GM21360 (cell line): ENCODE measurements around the gene KCNIP4.
A peak's percentile ranks its signal among the peaks of the same experiment; 100 is the strongest.

Source experiments
- ATAC-seq: cut with Tn5 transposase; IDR thresholded peaks from one replicate; pipeline ENCODE4 v1.9.1; 2021; ENCODE audit warnings: mild to moderate bottlenecking, moderate library complexity; ENCODE audit not compliant: unreplicated experiment

The KCNIP4 gene

DNA sequence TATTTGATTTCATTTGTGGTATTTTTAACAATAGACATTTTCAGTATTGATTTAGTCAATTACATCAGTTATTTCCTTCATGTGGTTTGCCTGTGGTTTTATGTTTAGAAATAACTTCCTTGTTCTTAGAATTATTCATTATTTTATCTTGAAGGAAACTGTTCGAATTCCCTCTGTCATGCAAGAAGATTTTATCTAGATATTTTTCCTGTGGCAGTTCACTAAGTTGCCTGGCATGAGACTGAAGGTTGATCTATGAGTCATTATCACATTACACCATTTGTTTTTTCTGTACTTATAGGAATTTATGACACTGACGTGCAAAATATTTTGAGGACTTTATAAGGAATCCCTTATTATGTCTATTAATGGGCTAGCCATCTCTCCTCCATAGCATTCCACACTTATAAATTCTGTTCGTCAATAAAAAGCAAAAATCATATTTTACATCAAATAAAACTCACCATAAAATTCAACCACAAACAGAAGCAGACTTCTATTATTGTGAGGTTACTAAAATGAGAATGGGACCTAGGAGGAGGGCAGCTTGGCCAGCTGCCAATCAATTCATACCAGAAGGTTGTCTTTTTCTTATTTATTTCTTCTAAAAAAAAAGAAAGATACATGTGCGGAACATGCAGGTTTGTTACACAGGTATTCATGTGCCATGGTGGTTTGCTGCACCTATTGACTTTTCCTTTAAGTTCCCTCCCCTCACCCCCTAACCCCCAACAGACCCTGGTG is 179.0 kb downstream of the KCNIP4 start:
- no peak for ATAC-seq

DNA sequence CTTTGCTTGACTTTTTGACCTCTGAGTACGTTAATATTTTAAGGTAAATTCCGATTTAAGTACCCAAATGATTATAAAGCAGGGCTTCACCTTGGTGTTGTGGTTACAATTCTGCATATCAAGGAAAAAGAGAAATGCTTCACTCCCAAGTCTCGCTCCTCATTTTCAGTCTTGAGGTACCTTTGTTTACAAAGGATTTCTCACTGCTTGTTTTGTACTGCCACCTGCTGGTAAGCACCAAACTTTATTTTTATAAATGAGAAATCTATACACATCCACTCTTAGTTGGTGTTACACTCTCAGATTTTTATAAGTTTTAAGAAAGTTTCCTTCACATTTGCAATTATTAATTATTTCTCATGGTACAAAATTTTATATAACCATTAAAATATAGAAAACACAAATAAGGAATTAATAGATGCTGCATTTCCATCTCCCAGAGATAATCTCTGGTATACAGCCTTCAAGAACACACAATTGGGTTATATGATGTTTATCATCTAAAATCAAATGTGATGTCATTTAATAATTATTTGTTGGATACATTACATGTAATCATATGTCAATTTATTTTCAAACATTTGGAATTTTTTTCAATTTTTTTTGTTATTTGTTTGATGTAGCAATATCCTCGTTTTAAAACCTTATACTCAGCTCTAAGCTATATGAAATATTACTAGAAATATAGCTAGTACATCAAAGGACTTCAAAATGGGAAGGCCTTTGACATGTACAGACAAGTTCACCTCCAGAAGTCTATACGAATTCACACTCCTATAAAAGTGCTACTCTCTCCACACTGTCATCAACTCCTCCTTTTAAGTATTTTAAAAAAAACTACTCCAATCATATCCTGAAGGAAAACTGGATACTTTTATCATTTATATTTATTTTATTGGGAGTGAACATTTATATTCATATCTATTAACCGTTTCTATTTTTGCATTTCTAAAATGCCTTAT is 179.9 kb downstream of the KCNIP4 start:
- peak; percentile 54 for ATAC-seq

DNA sequence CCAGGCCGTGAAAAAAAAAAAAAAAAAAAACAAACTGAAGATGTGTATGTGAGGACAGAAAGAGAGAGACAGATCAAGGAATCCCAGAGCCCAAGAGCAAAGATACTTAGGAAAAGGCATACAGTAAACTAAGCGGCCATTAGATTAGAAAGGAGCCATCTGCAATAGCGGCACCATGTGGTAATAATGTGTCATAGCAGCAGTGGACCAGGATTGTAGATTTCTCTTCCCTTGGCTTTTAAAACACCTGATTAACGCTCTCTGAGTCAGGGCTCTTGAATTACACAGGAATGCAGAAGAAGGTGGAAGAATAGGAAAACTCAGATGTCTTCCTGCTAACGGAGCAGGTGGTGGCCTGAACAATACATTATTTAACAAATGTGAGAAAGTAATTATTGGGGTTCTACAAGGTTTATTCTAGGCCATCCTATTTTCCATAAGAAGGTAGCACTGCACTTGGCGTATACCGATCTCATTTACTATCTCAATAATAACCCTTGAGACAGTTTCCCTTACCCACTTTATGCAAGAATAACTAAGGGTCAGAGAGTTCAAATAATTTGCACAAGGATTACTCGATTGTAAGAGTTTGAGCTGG is 182.7 kb downstream of the KCNIP4 start:
- ATAC-seq: peak; percentile 71

DNA sequence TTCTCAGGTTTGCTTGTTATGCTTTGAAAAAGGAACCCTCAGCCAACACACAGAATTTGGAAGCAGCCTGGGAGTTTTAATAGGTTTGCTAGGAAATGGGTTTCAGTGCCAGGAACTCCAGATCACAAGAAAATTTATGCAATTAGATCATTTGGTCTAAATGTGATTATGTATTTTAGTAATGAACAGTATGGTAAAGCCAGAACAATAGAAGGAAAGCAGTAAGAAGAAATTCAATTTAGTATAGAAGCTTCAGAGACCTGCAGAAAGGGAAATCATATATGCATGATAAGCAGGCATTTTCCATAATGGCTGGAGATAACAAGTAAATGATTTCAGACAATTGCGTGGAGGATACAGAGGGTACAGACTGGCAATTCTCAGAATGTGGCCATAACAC is 184.7 kb downstream of the KCNIP4 start:
- no peak for ATAC-seq

DNA sequence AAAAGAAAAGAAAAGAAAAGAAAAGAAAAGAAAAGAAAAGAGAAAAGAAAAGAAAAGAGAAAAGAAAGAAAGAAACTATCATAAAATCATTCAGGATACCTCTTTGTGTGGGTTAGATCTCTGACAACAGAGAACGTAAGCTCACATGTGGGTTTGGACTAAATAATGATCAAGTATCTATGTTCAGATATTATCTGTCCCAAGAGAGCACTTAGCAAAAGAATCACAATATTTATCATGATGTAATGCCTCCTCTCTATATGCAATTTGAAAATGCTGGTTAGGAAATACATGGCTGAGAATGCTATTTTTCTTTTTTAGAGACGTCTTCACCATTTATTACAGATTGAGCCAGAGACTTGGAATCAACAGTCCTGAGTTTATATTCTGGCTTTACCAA is 191.3 kb downstream of the KCNIP4 start:
- no peak for ATAC-seq

DNA sequence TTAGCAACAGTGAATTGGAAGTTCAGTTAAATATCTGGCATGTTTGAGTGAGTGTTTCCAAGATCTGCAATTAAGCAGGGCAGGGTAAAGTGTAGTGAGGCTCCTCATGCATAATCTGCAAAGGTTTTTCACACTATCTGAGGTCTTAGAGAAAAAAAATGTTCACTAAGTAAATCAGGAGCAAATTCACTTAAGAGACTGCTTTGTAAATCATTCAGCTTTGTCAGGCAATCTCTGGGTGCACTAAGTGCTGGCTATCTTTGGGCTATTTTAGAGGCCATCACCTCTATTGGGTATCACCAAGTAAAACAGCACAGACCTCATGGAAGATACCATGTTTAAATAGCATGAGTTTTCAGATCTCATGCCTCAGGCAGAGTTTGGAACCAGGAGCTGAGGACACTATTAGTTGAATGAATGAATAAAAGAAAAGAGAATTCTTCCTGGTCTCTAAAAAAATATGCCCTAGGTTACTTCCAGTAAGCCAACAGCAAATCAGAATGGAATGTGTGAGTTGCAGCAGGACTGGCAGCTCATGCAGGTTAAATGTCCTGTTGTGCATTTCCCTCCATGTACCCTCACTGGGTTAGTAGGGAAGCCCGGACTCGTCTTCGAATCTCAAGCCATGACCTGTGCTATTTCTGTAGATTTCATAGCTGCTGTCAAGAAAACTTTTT is 195.3 kb downstream of the KCNIP4 start:
- ATAC-seq: no peak

DNA sequence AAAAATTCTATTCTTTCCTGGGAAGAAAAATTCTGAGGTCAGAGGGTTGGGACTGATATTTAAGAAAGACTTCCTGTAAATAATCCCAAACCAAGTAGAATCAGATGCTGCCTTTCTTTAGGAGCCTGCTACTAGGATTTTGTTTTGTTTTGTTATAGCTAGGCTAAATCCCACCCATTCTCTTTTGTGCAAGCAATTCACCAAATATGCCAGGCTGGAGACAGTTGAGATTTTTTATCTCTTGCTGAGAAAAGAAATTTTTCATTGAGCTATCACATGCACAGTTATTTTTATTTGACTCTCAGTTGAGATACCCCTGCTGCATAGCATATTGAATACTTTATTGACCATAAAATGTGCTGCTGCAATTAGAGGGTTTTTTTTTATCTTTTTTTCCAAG is 196.0 kb downstream of the KCNIP4 start:
- no peak for ATAC-seq

DNA sequence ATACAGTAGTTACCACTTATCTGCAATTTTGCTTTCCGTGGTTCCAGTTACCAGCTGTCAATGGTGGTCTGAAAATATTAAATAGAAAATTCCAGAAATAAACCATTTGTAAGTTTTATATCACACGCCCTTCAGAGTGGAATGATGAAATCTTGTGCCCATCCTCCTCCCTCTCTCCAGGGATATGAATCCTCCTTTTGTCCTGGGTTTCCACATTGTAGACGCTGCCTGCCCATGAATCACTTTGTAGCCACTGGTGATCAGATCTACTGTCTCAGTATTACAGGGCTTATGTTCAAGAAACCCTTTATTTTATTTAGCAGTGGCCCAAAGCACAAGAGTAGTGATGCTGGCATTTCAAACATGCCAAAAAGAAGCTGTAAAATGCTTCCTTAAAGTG is 198.6 kb downstream of the KCNIP4 start:
- ATAC-seq: no peak

DNA sequence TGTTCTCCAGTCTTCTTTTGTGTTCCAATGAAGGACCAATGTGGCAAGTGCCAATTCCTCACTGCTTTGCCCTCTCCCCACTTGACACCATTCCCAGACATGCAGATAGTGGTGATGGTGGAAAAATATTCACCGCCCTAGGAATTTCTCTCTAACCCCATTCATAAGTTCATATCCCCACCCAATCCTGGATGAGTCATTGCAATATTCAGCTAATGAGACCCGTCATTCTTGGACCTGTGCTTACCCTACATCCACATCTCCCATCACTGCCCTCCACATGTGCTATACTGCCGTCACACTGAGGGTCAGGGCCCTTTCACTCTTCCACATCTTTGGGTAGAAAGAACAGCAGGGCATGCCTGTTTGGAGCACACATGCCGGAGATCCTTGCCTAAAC is 199.2 kb downstream of the KCNIP4 start:
- no peak for ATAC-seq

DNA sequence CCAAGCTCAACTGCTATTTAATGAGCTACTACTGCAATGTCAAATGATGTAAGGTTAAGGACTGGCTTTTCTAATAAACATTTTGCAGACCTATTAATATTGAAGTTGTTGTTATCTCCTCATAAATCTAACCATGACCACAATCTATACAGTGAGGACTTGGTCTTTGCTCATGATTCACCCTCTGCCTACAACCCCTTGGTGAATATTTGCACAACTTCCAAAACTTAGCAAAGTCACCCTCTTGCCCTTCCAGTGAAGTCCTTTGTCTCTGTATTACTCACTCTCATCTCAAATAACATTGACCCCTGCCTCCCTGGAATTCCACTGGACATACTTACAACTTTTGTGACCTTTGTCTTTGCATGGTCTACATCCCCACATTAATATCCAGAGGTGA is 204.5 kb downstream of the KCNIP4 start:
- ATAC-seq: no peak

DNA sequence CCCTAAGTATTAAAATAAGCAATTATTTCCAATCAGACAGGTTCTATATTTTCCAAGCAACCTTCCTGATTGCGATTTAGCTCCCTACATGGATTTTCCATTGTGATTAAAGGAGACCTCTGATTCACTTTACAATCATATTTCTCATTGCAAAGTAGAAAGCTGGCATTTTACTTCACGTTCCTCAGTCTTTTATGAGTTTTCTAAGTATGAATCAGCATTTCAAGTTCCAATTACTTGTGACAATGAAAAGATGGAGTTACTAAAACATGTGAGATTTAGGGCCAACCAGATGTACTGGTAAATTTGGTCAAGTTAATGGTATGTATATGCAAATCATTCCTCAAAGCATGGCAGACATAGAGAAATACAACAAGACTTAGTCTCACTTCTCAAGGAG is 206.2 kb downstream of the KCNIP4 start:
- ATAC-seq: no peak

DNA sequence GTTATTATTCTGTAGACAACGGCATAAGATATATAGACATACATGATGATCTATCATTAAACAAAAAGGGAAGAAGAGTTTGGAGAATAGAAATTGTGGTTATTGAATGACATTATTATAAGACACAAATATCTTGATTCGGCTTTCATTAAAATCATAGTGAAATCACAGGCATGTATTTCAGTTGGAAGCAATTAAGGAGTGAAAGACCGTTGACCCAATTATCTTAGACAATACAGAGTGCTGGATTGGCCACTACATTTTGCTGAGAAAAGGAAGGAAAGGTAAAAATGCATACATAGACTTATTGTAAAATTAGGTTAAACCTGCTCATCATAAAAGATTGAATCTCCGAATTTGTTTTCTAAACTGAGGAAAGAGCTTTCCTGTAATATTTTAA is 209.8 kb downstream of the KCNIP4 start:
- ATAC-seq: no peak

DNA sequence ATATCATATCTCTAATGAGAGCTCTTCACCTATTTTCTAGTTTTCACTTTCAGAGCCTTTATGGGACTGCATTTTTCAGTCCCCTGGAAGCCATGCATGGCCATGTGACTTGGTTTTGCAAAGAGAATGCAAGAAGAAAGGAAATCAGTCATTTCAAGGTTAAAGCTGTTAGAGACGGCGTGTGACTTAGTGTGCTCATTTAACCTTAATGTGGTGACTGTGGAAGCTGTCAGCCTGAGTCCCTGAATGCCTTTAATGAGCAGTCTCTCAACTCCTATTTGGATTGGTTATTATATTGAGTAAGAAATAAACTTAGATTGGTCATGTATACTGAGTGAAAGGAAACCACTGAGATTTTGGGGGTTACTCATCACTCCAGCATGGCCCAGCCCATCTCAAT is 212.7 kb downstream of the KCNIP4 start:
- ATAC-seq: no peak

DNA sequence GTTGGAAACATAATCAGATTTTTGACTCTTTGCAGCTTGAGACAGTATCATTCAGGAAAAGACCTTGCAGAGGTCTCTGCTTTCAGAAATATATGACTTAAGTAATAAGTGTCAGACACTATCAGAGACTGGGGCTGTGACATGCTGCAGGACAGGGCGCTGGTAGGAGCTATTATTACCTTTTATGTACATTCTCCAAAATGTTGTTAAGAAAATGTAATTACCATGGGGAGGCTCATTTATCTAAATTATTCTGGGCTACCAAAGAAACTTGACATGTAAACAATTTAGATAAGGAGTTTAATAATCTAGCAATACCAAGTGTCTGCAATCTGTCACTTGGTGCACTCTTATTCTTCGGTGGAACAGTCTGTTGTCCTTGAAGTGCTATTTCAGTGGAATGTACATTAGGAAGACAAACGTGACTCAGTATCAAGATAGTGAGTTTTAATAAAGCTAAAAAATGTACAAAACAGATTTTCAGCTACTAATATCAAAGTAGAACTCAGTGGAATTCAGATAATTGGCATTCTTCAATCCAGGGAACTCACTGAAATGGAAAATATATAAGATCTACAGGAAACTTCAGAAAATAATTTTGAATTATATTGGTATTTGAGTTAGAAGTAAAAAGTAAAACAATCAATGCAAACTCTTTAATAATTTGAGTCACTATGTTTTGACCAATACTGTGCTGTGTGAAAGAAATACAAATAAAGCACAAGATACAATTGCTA is 214.5 kb downstream of the KCNIP4 start:
- no peak for ATAC-seq

DNA sequence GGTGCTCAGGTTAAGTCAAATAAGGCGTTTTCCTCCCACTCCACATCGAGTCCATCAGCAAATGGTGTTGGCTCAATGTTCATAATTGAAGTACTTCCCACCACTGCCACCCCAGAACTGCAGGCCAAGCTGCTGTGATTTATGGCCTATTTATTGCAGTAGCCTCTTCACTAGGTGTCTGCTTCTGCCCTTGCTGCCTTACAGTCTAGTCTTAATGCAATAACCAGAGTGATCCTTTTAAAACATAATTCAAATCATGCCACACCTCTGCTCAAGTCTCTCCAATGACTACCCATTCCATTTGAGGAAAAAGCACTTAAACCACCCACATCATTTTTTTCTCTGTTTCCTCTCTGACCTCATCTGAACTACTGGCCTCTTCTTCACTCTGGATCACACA is 220.3 kb downstream of the KCNIP4 start:
- ATAC-seq: no peak

DNA sequence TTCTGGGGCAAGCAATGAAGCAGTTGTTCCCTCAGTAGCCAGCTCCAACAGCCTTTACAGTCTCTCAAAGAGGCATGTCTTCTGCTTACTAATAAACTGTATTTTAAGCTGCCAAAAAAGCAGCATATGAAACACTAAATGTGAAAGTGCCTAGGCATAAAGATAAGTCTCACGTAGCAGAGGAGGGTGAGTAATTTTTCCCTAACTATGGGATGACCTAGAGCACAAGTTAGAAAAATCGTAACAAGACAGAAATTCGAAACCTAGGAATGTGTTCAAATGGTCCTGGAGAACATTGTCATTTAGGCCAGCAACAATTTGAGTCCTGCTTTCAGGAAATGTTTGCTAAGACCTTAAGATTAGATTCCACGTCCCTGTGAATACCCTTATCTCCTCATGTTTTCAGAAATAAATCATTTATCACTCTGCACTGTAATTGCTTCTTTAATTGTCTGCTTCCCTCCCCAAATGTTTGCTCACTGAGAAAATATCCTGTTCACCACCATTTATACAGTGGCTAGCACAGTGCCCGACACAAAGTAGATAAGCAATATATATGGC is 222.2 kb downstream of the KCNIP4 start:
- no peak for ATAC-seq

DNA sequence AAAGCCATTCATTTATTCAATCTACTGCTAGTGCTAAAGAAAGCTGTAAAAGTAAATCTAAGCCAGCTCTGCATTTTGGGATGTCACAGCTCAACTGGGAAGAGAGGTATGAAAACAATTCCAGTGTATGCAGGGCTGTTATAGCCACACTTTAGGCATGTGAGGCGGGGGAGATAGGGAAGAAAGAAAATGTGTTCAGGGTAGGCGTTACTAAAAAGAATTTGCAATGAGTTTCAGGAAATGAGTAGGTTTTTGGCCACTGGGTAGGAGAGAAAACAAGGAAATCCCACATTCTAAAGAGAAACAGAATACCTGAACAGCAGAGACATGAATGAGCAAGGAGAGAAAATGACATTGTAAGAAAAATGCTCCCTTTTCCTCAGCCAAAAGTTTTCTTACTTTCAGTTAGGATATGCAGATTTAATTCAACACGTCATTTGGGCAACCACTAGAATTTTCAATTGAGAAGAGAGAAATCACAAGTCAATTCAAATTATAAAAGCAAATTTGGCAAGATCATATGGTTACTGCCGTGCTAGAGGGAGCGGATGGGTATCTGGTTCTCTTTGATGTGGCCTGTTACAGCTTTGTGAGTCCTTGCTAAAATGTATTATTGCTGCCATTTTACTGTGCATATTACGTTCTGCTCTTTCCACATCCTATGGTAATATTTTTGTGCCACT is 226.3 kb downstream of the KCNIP4 start:
- ATAC-seq: no peak

DNA sequence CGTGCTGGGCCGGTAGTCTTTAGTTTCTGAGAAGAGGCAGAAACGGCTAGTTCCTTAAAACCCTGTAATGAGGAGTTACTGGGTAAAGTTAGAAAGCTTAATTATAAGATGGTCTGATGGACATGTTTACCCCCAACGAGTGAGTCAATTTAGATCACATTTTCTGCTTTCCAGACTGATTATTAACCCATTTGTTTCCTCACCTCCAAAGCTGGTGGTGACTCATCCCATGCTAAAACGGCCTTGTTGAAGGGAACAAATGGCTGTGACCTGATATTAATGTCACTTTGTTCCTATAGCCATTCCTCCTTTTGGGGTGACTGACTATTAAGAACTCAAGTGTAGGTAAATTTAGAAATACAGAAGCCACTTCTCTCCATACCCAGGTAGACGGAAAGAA is 232.0 kb downstream of the KCNIP4 start:
- no peak for ATAC-seq

DNA sequence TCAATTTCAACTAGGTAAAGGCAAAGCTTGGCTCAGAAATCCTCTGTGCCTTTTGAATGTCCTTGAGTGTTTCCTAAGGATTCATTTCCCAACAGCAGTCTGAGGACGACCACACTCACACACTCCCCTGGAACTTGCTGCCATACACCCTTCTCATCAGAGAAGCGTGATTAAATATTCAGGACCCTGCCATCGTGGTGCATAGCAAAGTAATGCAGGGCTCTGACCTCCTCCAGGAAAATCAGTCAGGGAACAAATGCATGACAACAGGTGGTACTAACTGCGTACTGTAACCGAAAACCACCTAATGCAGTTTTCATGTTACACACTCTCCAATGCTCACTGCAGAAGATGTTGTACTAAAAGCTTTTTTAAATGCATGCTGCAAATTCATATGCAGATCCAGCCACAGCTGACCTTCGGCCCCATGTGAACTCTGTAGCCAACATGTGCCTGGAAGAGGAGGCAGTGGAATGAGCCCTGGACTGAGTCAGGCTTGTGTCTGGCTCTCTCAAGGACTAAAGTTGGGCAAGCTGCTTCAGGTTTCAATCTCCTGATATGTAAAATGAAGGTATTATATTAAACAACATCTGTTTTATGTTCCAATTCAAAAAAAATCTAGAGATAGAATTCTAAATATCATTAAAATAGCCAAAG is 238.3 kb downstream of the KCNIP4 start:
- no peak for ATAC-seq
